Right lobe of liver (tissue), 6 donors: ENCODE data around the gene MTUS2. TPM values are rescaled to one million over a fixed set of nuclear protein-coding genes. Genes with fewer than 3 reads are reported as not detected.
"Not testable (repeated sequence)": the region's sequence is repeated elsewhere in the genome, so short reads cannot be mapped to it uniquely, and the experiment has no call there.

ENCODE experiments used
- ATAC-seq, 4 donors: fragments of 200-7000 bp; cut with Tn5 transposase; one replicate each; pipeline ENCODE4 v1.9.1; 2020; ENCODE audit warnings: mild to moderate bottlenecking in 4 of 4, moderate library complexity in 4 of 4
- DNase-seq, 3 donors: peaks; one replicate each; pipeline ENCODE4 v3.0.0-alpha.2; 2020
- H3K27ac ChIP-seq, 3 donors: fragments of 200-600 bp; one replicate each; pipeline ENCODE4 v1.8.0; 2022
- H3K27me3 ChIP-seq, 2 donors: fragments of 200-600 bp; one replicate each; pipeline ENCODE4 v1.8.0; 2022
- H3K36me3 ChIP-seq, 4 donors: fragments of 200-600 bp; sonication (generic) in 1 of 4; one replicate each; pipeline versions ENCODE4 v1.5.1 to v1.8.0; 2017 to 2022; ENCODE audit warnings: control low read depth in 1 of 4
- H3K4me1 ChIP-seq, 4 donors: fragments of 200-600 bp; sonication (generic) in 1 of 4; one replicate each; pipeline versions ENCODE4 v1.5.1 to v1.8.0; 2017 to 2022; ENCODE audit warnings: control low read depth in 1 of 4
- H3K4me3 ChIP-seq, 3 donors: fragments of 200-600 bp; one replicate each; pipeline ENCODE4 v1.8.0; 2022
- H3K9me3 ChIP-seq, 4 donors: fragments of 200-600 bp; sonication (generic) in 1 of 4; one replicate each; pipeline versions ENCODE4 v1.5.1 to v1.8.0; 2017 to 2022; ENCODE audit warnings: control low read depth in 1 of 4
- CTCF ChIP-seq, 4 donors: fragments of 200-600 bp in 3 of 4; fragments of 450-650 bp in 1 of 4; IDR thresholded peaks; one replicate each; pipeline versions ENCODE4 v1.5.1 to v1.8.0; 2016 to 2022; ENCODE audit warnings: antibody characterized with exemption in 4 of 4, mild to moderate bottlenecking in 2 of 4
- POLR2A ChIP-seq: fragments of 450-650 bp; IDR thresholded peaks from one replicate; pipeline ENCODE4 v1.6.1; 2017; ENCODE audit warnings: antibody characterized with exemption, mild to moderate bottlenecking
- whole genome bisulfite sequencing: methylation state at CpG from one replicate; pipeline ENCODE4 v1.1.6; 2018; ENCODE audit warnings: low coverage, low lambda C conversion rate; ENCODE audit not compliant: insufficient coverage; ENCODE audit errors: missing lambda C conversion rate; 5-methylcytosine and 5-hydroxymethylcytosine counted together
- intact Hi-C, 2 donors: fragments of 100-400 bp; cut with DNase I; formaldehyde crosslinking; loops; one replicate each; pipeline versions ENCODE4 v1.11.2 to v1.14.1; 2022
- total RNA-seq, 6 experiments: library from RNA; depleted of rRNA in 2 of 6; stranded (reverse); fragments of >200 nt in 2 of 6; fragmentation: NEBNext Ultra II Directional in 3 of 6; extraction: Animal tissue kit (Norgen Biotek cat#: 25700) in 3 of 6; gene quantifications; one replicate each; pipeline versions ENCODE4 v1.1.0 to v1.2.4, GENCODE V29; 2016 to 2023
- donor health status: DM: no; HTN: yes; CAD: no.
- donor health status: DM: no; HTN: no; CAD: no.
- donor health status: DM: no; HTN: no; CAD: no.
- donor health status: DM: no; HTN: yes; CAD: no.
- donor health status: DM: no; HTN: yes; CAD: no.

Gene MTUS2
- total RNA-seq, 6 experiments from 2014 or later: 0.15 to 2.2 (median 0.98) TPM

GRCh38 chr13:29382021-29382420 lies 561.9 kb downstream of the MTUS2 start:
- H3K27me3 ChIP-seq: no peaks in the 10 kb centered on the region
- H3K4me1 ChIP-seq: no peaks in the 10 kb centered on the region
- no peak for ATAC-seq
- 82% methylated on average over 6 of the region's 6 CpGs for WGBS
- DNase-seq: no peak
- H3K9me3 ChIP-seq: no peaks in the 10 kb centered on the region
- H3K4me3 ChIP-seq: no peak overlapping the region
- no peak overlapping the region for H3K27ac ChIP-seq
- intact Hi-C loops: no loop called here
- no peaks in the 10 kb centered on the region for H3K36me3 ChIP-seq
- TF ChIP-seq CTCF (IDR thresholded peaks at IDR 0.05) (no peak), POLR2A (no peak)

GRCh38 chr13:29383476-29383875 lies 563.3 kb downstream of the MTUS2 start:
- Histone ChIP-seq H3K4me3 (no peak overlapping the region), H3K9me3 (no peaks in the 10 kb centered on the region), H3K36me3 (no peaks in the 10 kb centered on the region), H3K27me3 (no peaks in the 10 kb centered on the region), H3K27ac (no peak overlapping the region), H3K4me1 (no peaks in the 10 kb centered on the region)
- ATAC-seq (no peak), DNase-seq (no peak)
- intact Hi-C loops: no loop called here
- TF ChIP-seq POLR2A (no peak), CTCF (IDR thresholded peaks at IDR 0.05) (no peak)
- 72% methylated on average over 4 of the region's 5 CpGs for WGBS

- H3K4me1 ChIP-seq: no peaks in the 10 kb centered on the region
- no peaks in the 10 kb centered on the region for H3K27me3 ChIP-seq
- no peak overlapping the region for H3K4me3 ChIP-seq
- no peaks in the 10 kb centered on the region for H3K9me3 ChIP-seq
- no peak for TF ChIP-seq CTCF (IDR thresholded peaks at IDR 0.05)
- no peak for TF ChIP-seq POLR2A
- WGBS: 7% methylated on average over 3 of the region's 3 CpGs
- ATAC-seq: no peak
- no peaks in the 10 kb centered on the region for H3K36me3 ChIP-seq
- DNase-seq: no peak
- no peak overlapping the region for H3K27ac ChIP-seq
- intact Hi-C loops: no loop called here
These were observed 564.3 kb downstream of the MTUS2 start for GRCh38 chr13:29384466-29384865.

GRCh38 chr13:29384871-29385270 lies 564.7 kb downstream of the MTUS2 start:
- intact Hi-C loops: no loop called here
- no peaks in the 10 kb centered on the region for H3K9me3 ChIP-seq
- H3K4me3 ChIP-seq: no peak overlapping the region
- no peaks in the 10 kb centered on the region for H3K36me3 ChIP-seq
- WGBS: 44% methylated on average over 2 of the region's 4 CpGs
- no peak overlapping the region for H3K27ac ChIP-seq
- DNase-seq (no peak), ATAC-seq (no peak)
- TF ChIP-seq CTCF (IDR thresholded peaks at IDR 0.05) (no peak), POLR2A (no peak)
- H3K4me1 ChIP-seq: no peaks in the 10 kb centered on the region
- no peaks in the 10 kb centered on the region for H3K27me3 ChIP-seq

- no peaks in the 10 kb centered on the region for H3K36me3 ChIP-seq
- H3K27ac ChIP-seq: no peak overlapping the region
- no peak overlapping the region for H3K4me3 ChIP-seq
- 37% methylated on average over 3 of the region's 3 CpGs for WGBS
- no peak for DNase-seq
- H3K4me1 ChIP-seq: no peaks in the 10 kb centered on the region
- H3K27me3 ChIP-seq: no peaks in the 10 kb centered on the region
- ATAC-seq: no peak
- no peak for TF ChIP-seq CTCF (IDR thresholded peaks at IDR 0.05)
- no peak for TF ChIP-seq POLR2A
- intact Hi-C loops: no loop called here
- H3K9me3 ChIP-seq: no peaks in the 10 kb centered on the region
These were observed 566.1 kb downstream of the MTUS2 start for GRCh38 chr13:29386246-29386645.

- H3K4me1 ChIP-seq, H3K9me3 ChIP-seq, H3K4me3 ChIP-seq, H3K36me3 ChIP-seq, H3K27me3 ChIP-seq, intact Hi-C loops, H3K27ac ChIP-seq, ATAC-seq, DNase-seq: not testable (repeated sequence)
- 88% methylated on average over 5 of the region's 9 CpGs for WGBS
These were observed 570.5 kb downstream of the MTUS2 start for GRCh38 chr13:29390598-29390997.
